ENCODE measurements around the gene PDE6B. TPM values are rescaled to one million over a fixed set of nuclear protein-coding genes. Genes with fewer than 3 reads are reported as not detected.

PDE6B gene
- total RNA-seq, 2 experiments from 2014 or later: 11.4 to 13.9 TPM

DNA sequence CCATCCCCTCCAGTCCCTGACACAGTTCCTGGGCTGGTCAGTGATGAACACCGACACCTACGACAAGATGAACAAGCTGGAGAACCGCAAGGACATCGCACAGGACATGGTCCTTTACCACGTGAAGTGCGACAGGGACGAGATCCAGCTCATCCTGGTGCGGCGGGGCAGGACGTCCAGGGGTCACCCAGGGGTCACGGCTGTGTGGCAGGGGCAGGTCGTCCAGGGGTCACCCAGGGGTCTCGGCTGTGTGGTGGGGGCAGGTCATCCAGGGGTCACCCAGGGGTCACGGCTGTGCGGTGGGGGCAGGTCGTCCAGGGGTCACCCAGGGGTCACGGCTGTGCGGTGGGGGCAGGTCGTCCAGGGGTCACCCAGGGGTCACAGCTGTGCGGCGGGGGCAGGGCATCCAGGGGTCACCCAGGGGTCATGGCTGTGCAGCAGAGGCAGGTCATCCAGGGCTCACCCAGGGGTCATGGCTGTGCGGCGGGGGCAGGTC lies 32.0 kb downstream of the PDE6B start:
- Mint-ChIP-seq H3K27me3 (no peaks in the 10 kb centered on the region), H3K4me3 (no peak overlapping the region), H3K9me3 (no peaks in the 10 kb centered on the region), H3K27ac (no peak overlapping the region), H3K36me3 (ENCODE audit: low read depth) (peaks cover 5% of the 10 kb centered on the region), H3K4me1 (ENCODE audit: low read depth) (peaks cover 1% of the 10 kb centered on the region)
- intact Hi-C loops (cut with micrococcal nuclease): no loop called here
- DNase-seq (no peak), ATAC-seq (no peak)
- CTCF ChIA-PET: no interaction called here
- POLR2A ChIA-PET: interaction anchor here (0.9 kb wide), 1 partner anchor 15 kb away, joined by 3 read pairs; no protein-coding TSS in a partner anchor
- TF ChIP-seq, protein P1, sequence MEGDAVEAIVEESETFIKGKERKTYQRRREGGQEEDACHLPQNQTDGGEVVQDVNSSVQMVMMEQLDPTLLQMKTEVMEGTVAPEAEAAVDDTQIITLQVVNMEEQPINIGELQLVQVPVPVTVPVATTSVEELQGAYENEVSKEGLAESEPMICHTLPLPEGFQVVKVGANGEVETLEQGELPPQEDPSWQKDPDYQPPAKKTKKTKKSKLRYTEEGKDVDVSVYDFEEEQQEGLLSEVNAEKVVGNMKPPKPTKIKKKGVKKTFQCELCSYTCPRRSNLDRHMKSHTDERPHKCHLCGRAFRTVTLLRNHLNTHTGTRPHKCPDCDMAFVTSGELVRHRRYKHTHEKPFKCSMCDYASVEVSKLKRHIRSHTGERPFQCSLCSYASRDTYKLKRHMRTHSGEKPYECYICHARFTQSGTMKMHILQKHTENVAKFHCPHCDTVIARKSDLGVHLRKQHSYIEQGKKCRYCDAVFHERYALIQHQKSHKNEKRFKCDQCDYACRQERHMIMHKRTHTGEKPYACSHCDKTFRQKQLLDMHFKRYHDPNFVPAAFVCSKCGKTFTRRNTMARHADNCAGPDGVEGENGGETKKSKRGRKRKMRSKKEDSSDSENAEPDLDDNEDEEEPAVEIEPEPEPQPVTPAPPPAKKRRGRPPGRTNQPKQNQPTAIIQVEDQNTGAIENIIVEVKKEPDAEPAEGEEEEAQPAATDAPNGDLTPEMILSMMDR (IDR thresholded peaks at IDR 0.05): no peak

DNA sequence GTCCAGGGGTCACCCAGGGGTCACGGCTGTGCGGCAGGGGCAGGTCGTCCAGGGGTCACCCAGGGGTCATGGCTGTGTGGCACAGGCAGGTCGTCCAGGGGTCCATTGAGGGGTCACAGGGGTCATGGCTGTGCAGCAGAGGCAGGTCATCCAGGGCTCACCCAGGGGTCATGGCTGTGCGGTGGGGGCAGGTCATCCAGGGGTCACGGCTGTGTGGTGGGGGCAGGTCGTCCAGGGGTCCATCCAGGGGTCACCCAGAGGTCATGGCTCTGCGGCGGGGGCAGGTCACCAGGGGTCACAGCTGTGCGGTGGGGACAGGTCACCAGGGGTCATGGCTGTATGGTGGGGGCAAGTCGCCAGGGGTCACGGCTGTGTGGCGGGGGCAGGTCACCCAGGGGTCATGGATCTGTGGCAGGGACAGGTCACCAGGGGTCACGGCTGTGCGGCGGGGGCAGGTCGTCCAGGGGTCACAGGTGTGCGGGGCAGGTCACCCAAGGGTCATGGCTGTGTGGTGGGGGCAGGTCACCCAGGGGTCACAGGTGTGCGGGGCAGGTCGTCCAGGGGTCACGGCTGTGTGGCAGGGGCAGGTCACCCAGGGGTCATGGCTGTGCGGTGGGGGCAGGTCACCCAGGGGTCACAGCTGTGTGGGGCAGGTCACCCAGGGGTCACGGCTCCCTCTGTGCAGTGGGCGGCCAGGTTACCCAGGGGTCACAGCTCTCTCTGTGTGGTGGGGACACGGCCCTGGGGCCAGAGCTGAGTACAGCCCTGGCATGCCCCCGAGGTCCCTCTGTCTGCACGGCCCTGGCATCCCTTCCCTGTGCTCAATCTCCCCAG lies 32.7 kb downstream of the PDE6B start:
- Mint-ChIP-seq H3K4me3 (no peak overlapping the region), H3K27ac (no peak overlapping the region), H3K4me1 (ENCODE audit: low read depth) (peaks cover 4% of the 10 kb centered on the region), H3K9me3 (no peaks in the 10 kb centered on the region), H3K27me3 (no peaks in the 10 kb centered on the region), H3K36me3 (ENCODE audit: low read depth) (peaks cover 5% of the 10 kb centered on the region)
- CTCF ChIA-PET: no interaction called here
- POLR2A ChIA-PET: interaction anchor here (0.9 kb wide), 1 partner anchor 16 kb away, joined by 3 read pairs; no protein-coding TSS in a partner anchor
- ATAC-seq: peak; percentile 36
- no peak for DNase-seq
- TF ChIP-seq, protein P1 (IDR thresholded peaks at IDR 0.05): no peak
- intact Hi-C loops (cut with micrococcal nuclease): no loop called here

DNA sequence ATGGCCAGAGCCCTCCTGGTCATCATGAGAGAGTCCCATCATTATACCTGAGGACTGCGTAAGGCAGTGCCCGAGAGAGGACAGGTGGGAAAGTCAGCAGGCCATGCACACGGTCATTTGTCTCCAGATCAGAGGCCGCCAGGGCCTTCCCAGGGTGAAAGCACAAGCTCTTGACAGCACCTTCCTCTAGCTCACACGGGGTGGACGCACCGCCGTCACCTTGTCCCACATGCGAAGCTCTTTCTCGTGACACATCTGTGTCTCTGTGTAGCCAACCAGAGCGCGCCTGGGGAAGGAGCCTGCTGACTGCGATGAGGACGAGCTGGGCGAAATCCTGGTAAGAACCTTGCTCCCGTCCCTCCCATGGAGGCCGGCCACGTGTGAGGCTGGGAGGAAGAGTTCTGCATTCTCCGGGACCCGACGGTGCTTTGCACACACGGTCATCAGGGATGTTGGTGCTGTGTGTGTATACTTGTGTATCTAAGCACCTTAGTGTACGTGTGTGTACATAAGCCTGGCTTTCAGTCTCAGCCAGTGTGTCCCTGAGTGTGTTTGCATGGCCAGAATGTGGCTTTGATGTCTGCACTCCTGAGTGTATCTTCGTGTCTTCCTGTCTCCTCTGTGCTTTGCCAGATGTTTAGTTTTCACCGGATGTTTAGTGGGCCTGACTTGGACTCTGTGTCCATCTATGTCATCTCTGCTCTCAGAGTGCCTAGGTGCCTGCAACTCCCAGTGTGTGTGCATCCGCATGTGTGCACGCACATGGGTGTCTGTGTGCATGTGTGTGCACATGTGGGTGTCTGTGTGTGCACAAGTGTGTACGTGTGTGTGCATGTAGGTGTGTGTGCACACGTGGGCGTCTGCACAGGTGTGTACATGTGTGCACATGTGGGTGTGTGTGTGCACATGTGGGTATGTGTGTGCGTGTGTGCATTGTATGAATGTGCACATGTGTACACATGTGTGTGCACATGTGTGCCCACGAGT lies 33.6 kb downstream of the PDE6B start:
- POLR2A ChIA-PET: no interaction called here
- TF ChIP-seq, protein P1 (IDR thresholded peaks at IDR 0.05): no peak
- H3K36me3 Mint-ChIP-seq (ENCODE audit: low read depth): peaks cover 5% of the 10 kb centered on the region
- no peaks in the 10 kb centered on the region for H3K27me3 Mint-ChIP-seq
- intact Hi-C loops (cut with micrococcal nuclease): no loop called here
- peaks cover 8% of the 10 kb centered on the region for H3K4me1 Mint-ChIP-seq (ENCODE audit: low read depth)
- ATAC-seq (no peak), DNase-seq (no peak)
- no peaks in the 10 kb centered on the region for H3K9me3 Mint-ChIP-seq
- no peak overlapping the region for H3K27ac Mint-ChIP-seq
- CTCF ChIA-PET: no interaction called here
- no peak overlapping the region for H3K4me3 Mint-ChIP-seq

DNA sequence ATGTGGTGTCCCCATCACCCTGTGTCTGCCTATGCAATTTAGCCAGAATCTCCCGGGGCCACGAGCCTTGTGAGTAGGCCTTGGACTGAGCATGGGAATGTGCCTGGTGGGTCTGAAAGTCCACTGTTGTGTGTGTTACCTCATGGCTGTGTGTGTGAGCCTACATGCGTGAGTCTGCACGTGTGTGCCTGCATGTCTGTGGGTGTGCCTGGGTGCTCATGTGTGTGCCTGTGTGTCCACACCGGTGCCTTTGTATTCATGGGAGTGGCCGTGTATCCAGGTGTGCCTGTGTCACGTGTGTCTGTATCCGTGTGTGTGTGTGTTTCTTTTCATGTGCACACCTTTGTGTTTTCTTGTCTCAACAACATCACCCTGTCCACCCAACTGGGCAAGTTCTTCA lies 34.5 kb downstream of the PDE6B start:
- intact Hi-C loops (cut with micrococcal nuclease): no loop called here
- Mint-ChIP-seq H3K9me3 (no peaks in the 10 kb centered on the region), H3K4me1 (ENCODE audit: low read depth) (peaks cover 14% of the 10 kb centered on the region), H3K36me3 (ENCODE audit: low read depth) (peaks cover 8% of the 10 kb centered on the region), H3K27ac (no peak overlapping the region), H3K27me3 (no peaks in the 10 kb centered on the region), H3K4me3 (no peak overlapping the region)
- ATAC-seq: no peak
- ChIA-PET POLR2A (no interaction called here), CTCF (no interaction called here)
- no peak for DNase-seq
- TF ChIP-seq, protein P1 (IDR thresholded peaks at IDR 0.05): no peak
